Neural cell (in vitro differentiated cells): Measurements from ENCODE around the gene FAM20B. TPM values are rescaled to one million over a fixed set of nuclear protein-coding genes. Genes with fewer than 3 reads are reported as not detected.

Experiments used
- H2AFZ ChIP-seq: fragments of 200-600, 300-800 bp; sonication (generic), shearing (Covaris generic); 2 replicates; pipeline ENCODE4 v1.6.0; 2014; ENCODE audit warnings: low read depth, mild to moderate bottlenecking, antibody characterized with exemption, low read length, moderate library complexity
- H3F3A ChIP-seq: fragments of 200-600 bp; shearing (Covaris generic); 2 replicates; pipeline ENCODE4 v1.6.1; 2016; ENCODE audit warnings: mild to moderate bottlenecking, moderate library complexity, mixed read lengths, antibody characterized with exemption, low read length; ENCODE audit not compliant: insufficient read depth, poor library complexity, severe bottlenecking
- H3K27ac ChIP-seq: fragments of 200-600, 300-800 bp; sonication (generic), shearing (Covaris generic); 2 replicates; pipeline ENCODE4 v1.5.1; 2014; ENCODE audit warnings: mild to moderate bottlenecking, low read length, moderate library complexity
- H3K27me3 ChIP-seq: fragments of 300-800, 200-600 bp; sonication (generic), shearing (Covaris generic); 2 replicates; pipeline ENCODE4 v1.6.0; 2014; ENCODE audit warnings: mild to moderate bottlenecking, low read depth, low read length, moderate library complexity; ENCODE audit not compliant: insufficient read depth
- H3K36me3 ChIP-seq: fragments of 300-800, 200-600 bp; sonication (generic), shearing (Covaris generic); 2 replicates; pipeline ENCODE4 v1.5.1; 2014; ENCODE audit warnings: mild to moderate bottlenecking, antibody characterized with exemption, low read length, moderate library complexity; ENCODE audit not compliant: insufficient read depth
- H3K4me2 ChIP-seq: fragments of 300-800, 200-600 bp; sonication (generic), shearing (Covaris generic); 2 replicates; pipeline ENCODE4 v1.6.0; 2014; ENCODE audit warnings: mild to moderate bottlenecking, low read length
- H3K4me3 ChIP-seq: fragments of 300-800, 200-600 bp; sonication (generic), shearing (Covaris generic); 2 replicates; pipeline ENCODE4 v1.5.1; 2014; ENCODE audit warnings: mild to moderate bottlenecking, low read length, moderate library complexity
- H3K79me2 ChIP-seq: fragments of 200-600 bp; shearing (Covaris generic); replicated peaks from 2 replicates; pipeline ENCODE4 v1.6.0; 2014; ENCODE audit warnings: mild to moderate bottlenecking, low read length, moderate library complexity; ENCODE audit not compliant: insufficient read depth
- H3K9ac ChIP-seq: fragments of 300-800, 200-600 bp; sonication (generic), shearing (Covaris generic); 2 replicates; pipeline ENCODE4 v1.6.1; 2016; ENCODE audit warnings: mild to moderate bottlenecking, low read length, mixed read lengths
- H3K9me2 ChIP-seq: fragments of 200-600 bp; shearing (Covaris generic); 2 replicates; pipeline ENCODE4 v1.6.1; 2016; ENCODE audit warnings: mild to moderate bottlenecking, low read length, mixed read lengths; ENCODE audit not compliant: insufficient read depth
- H3K9me3 ChIP-seq: fragments of 200-600, 300-800 bp; sonication (generic), shearing (Covaris generic); 2 replicates; pipeline ENCODE4 v1.6.1; 2016; ENCODE audit warnings: mild to moderate bottlenecking, mixed run types, low read length, moderate library complexity, mixed read lengths
- H4K20me1 ChIP-seq: fragments of 200-600 bp; shearing (Covaris generic); 2 replicates; pipeline ENCODE4 v1.6.1; 2016; ENCODE audit warnings: mild to moderate bottlenecking, mixed run types; ENCODE audit not compliant: insufficient read depth
- EP300 ChIP-seq: fragments of 450-650 bp; conservative IDR thresholded peaks from 2 replicates; pipeline ENCODE4 v1.6.1; 2014; ENCODE audit warnings: antibody characterized with exemption, mild to moderate bottlenecking, moderate library complexity; ENCODE audit not compliant: poor library complexity, severe bottlenecking
- EZH2 ChIP-seq: fragments of 200-600, 300-800 bp; shearing (Covaris generic), sonication (generic); IDR thresholded peaks from 2 replicates; pipeline ENCODE4 v1.6.1; 2014; ENCODE audit warnings: antibody characterized with exemption, low read length, borderline replicate concordance, mild to moderate bottlenecking; ENCODE audit not compliant: insufficient read depth, poor library complexity, severe bottlenecking
- MXI1 ChIP-seq: fragments of 450-650 bp; conservative IDR thresholded peaks from 2 replicates; pipeline ENCODE4 v1.6.1; 2014; ENCODE audit warnings: antibody characterized with exemption, mild to moderate bottlenecking; ENCODE audit not compliant: poor library complexity, severe bottlenecking
- POLR2AphosphoS5 ChIP-seq: IDR thresholded peaks from 2 replicates; pipeline ENCODE4 v1.6.1; 2012
- RAD21 ChIP-seq: fragments of 450-650 bp; conservative IDR thresholded peaks from 2 replicates; pipeline ENCODE4 v1.6.1; 2014; ENCODE audit warnings: antibody characterized with exemption, mild to moderate bottlenecking, moderate library complexity
- SMC3 ChIP-seq: fragments of 450-650 bp; conservative IDR thresholded peaks from 2 replicates; pipeline ENCODE4 v1.6.1; 2014; ENCODE audit warnings: antibody characterized with exemption, mild to moderate bottlenecking, moderate library complexity; ENCODE audit not compliant: poor library complexity
- TAF1 ChIP-seq: IDR thresholded peaks from 2 replicates; pipeline ENCODE4 v1.6.1; 2012; ENCODE audit warnings: low read depth
- polyA plus RNA-seq: library from polyadenylated mRNA; depleted of rRNA; stranded (reverse); fragments of >200 nt; gene quantifications from 2 replicates; pipeline ENCODE4 v1.2.3, GENCODE V29; 2014
- TF ChIP-seq, protein P1 (sequence below): fragments of 450-650 bp; IDR thresholded peaks from 2 replicates; pipeline ENCODE4 v1.5.1; 2014; ENCODE audit warnings: antibody characterized with exemption, mild to moderate bottlenecking, moderate library complexity; ENCODE audit not compliant: poor library complexity, severe bottlenecking
- TF ChIP-seq, protein P2 (sequence below): IDR thresholded peaks from 2 replicates; pipeline ENCODE4 v1.6.1; 2012; ENCODE audit warnings: borderline replicate concordance

Gene FAM20B
- polyA plus RNA-seq, 1 donor from 2014 or later = 25.1 TPM

DNA sequence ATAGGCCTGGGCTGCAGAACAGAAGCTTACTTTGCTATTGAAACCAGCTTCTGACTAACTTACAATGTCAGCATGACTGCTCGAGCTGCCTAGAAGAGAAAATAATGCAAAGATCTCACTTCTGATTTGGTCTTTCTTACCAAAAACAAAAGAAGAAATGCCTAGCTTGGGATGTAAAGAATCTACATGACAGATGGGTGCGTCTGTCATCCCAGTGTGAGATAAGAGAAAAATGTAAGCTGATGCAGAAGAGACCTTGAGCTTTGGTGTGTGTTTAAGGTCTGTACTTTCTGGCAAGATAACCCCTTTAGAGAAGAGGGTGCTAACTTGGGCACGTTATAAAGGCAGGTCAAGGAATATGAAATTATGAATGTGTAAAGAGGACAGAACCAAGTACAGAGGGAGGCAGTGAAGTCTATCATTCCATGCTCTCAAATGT, 3.6 kb downstream of the FAM20B start:
- H3K4me3 ChIP-seq = no peak overlapping the region
- H3K9me2 ChIP-seq = no peaks in the 10 kb centered on the region
- H3K9ac ChIP-seq = no peak overlapping the region
- H3K4me2 ChIP-seq = no peak overlapping the region
- H3F3A ChIP-seq = no peaks in the 10 kb centered on the region
- no peak for TF ChIP-seq SMC3
- no peak for TF ChIP-seq MXI1
- no peak for TF ChIP-seq RAD21
- no peak for TF ChIP-seq EP300
- no peak for TF ChIP-seq POLR2AphosphoS5
- TF ChIP-seq, protein P1, sequence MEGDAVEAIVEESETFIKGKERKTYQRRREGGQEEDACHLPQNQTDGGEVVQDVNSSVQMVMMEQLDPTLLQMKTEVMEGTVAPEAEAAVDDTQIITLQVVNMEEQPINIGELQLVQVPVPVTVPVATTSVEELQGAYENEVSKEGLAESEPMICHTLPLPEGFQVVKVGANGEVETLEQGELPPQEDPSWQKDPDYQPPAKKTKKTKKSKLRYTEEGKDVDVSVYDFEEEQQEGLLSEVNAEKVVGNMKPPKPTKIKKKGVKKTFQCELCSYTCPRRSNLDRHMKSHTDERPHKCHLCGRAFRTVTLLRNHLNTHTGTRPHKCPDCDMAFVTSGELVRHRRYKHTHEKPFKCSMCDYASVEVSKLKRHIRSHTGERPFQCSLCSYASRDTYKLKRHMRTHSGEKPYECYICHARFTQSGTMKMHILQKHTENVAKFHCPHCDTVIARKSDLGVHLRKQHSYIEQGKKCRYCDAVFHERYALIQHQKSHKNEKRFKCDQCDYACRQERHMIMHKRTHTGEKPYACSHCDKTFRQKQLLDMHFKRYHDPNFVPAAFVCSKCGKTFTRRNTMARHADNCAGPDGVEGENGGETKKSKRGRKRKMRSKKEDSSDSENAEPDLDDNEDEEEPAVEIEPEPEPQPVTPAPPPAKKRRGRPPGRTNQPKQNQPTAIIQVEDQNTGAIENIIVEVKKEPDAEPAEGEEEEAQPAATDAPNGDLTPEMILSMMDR = no peak
- TF ChIP-seq, protein P2, sequence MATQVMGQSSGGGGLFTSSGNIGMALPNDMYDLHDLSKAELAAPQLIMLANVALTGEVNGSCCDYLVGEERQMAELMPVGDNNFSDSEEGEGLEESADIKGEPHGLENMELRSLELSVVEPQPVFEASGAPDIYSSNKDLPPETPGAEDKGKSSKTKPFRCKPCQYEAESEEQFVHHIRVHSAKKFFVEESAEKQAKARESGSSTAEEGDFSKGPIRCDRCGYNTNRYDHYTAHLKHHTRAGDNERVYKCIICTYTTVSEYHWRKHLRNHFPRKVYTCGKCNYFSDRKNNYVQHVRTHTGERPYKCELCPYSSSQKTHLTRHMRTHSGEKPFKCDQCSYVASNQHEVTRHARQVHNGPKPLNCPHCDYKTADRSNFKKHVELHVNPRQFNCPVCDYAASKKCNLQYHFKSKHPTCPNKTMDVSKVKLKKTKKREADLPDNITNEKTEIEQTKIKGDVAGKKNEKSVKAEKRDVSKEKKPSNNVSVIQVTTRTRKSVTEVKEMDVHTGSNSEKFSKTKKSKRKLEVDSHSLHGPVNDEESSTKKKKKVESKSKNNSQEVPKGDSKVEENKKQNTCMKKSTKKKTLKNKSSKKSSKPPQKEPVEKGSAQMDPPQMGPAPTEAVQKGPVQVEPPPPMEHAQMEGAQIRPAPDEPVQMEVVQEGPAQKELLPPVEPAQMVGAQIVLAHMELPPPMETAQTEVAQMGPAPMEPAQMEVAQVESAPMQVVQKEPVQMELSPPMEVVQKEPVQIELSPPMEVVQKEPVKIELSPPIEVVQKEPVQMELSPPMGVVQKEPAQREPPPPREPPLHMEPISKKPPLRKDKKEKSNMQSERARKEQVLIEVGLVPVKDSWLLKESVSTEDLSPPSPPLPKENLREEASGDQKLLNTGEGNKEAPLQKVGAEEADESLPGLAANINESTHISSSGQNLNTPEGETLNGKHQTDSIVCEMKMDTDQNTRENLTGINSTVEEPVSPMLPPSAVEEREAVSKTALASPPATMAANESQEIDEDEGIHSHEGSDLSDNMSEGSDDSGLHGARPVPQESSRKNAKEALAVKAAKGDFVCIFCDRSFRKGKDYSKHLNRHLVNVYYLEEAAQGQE = no peak
- no peak for TF ChIP-seq EZH2
- TF ChIP-seq TAF1 = no peak
- no peak overlapping the region for H3K27ac ChIP-seq
- H3K9me3 ChIP-seq = no peaks in the 10 kb centered on the region
- H4K20me1 ChIP-seq = no peaks in the 10 kb centered on the region
- no peaks in the 10 kb centered on the region for H3K36me3 ChIP-seq
- H3K27me3 ChIP-seq = no peaks in the 10 kb centered on the region
- H2AFZ ChIP-seq = no peak overlapping the region
- peaks cover 36% of the 10 kb centered on the region for H3K79me2 ChIP-seq

DNA sequence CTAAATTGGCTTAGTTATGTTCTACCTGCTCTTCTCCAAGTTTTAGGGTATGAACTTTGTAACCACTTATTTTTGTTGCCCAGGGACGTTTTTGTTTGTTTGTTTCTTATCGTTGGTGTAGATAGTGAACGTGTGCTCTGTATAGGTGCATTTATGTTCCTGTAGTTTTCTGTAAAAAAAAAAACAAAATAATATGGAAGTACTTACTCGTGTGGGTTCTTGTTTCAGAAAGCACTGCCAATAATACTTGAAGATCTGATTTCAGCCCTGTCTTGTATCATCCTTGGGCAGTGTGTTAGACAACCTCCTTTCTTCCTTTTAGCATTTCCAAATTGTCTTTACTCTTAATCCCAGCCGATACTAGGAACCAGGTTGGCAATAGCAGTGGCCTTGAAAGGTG, 4.4 kb downstream of the FAM20B start:
- no peak overlapping the region for H3K4me2 ChIP-seq
- H3K9ac ChIP-seq = no peak overlapping the region
- no peak overlapping the region for H3K27ac ChIP-seq
- no peaks in the 10 kb centered on the region for H3K9me2 ChIP-seq
- no peak overlapping the region for H2AFZ ChIP-seq
- H3K27me3 ChIP-seq = no peaks in the 10 kb centered on the region
- no peaks in the 10 kb centered on the region for H3F3A ChIP-seq
- H4K20me1 ChIP-seq = no peaks in the 10 kb centered on the region
- H3K36me3 ChIP-seq = no peaks in the 10 kb centered on the region
- H3K4me3 ChIP-seq = no peak overlapping the region
- H3K79me2 ChIP-seq = peaks cover 36% of the 10 kb centered on the region
- TF ChIP-seq TAF1 (no peak), RAD21 (no peak)
- H3K9me3 ChIP-seq = no peaks in the 10 kb centered on the region

DNA sequence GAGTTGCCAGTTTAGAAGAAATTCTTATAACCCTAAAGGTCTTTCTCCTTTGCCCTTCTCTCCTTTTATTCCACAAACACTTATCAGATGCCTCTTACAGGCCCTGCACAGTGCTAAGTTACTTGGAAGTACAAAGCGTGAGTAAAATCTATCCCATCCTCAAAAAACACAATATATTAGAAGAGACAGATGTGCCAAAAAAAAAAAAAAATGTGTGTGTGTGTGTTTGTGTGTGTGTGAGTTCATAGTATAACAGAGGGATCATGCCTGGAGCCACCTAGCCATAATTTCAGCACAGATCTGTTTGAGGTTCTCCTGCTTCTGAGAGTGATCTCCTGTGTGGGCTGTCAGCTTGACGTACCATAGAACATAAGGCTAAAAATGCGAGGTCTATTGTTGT, 5.0 kb downstream of the FAM20B start:
- H3K9me3 ChIP-seq = no peaks in the 10 kb centered on the region
- H2AFZ ChIP-seq = no peak overlapping the region
- no peaks in the 10 kb centered on the region for H4K20me1 ChIP-seq
- H3K36me3 ChIP-seq = no peaks in the 10 kb centered on the region
- H3F3A ChIP-seq = no peaks in the 10 kb centered on the region
- H3K9ac ChIP-seq = no peak overlapping the region
- no peak overlapping the region for H3K4me2 ChIP-seq
- no peaks in the 10 kb centered on the region for H3K27me3 ChIP-seq
- no peak for TF ChIP-seq POLR2AphosphoS5
- TF ChIP-seq EP300 = no peak
- TF ChIP-seq SMC3 = no peak
- TF ChIP-seq MXI1 = no peak
- no peak for TF ChIP-seq EZH2
- TF ChIP-seq, protein P2 = no peak
- no peak for TF ChIP-seq RAD21
- TF ChIP-seq TAF1 = no peak
- TF ChIP-seq, protein P1 = no peak
- H3K79me2 ChIP-seq = peaks cover 36% of the 10 kb centered on the region
- H3K9me2 ChIP-seq = no peaks in the 10 kb centered on the region
- no peak overlapping the region for H3K4me3 ChIP-seq
- no peak overlapping the region for H3K27ac ChIP-seq
